Dedifferentiated amniotic fluid mesenchymal stem cell (primary cell): ENCODE measurements around the gene PRR3.

Experiments used
- DNase-seq: peaks from one replicate; pipeline ENCODE4 v3.0.0-alpha.2; 2016; ENCODE audit errors: extremely low spot score

PRR3 gene

DNA sequence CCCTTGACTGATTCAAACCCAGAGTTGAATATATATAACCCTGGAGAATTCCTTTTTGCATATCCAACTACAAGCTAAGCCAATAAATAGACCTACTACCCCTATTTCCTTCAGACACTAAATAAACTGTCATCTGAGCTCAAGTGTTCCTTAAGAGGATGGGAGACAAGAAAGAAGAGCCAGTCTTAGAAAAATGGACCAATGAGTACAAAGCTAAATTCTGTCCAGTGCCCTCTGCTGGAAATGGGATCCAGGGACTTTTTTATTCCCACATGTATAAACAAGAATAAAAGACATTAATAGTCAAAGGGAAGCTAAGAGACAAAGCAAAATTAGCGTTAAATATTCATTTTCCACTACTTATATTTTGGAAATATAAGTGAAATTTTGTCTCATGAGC lies 55.1 kb downstream of the PRR3 start:
- DNase-seq, result peak; percentile 52

DNA sequence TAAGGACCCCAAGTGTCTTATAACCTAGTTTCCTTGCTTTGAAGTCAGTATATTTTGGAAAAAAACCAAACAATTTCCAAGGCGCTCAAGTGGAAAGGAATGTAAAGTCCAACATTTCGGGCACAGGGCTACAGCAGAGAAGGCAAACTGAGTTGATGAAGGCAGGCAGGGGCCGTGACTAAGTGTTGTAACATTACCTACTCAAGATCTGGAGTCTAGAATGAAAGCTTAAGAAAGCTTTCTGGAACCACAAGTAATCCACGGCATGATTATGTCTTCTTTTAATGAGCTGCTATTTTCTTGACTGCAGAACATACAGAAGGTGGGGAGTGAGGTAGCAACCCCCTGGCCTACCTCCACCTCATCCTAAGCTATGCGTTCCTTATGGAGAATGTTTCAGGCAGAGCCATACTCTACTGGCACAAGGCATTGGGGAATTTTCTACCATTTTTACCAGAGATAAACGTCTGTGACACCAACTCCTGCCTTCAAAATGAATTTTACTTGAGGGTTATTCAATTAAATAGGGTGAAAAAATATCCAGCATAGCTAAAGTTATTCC lies 55.7 kb downstream of the PRR3 start:
- peak; percentile 43 for DNase-seq
